Choroid plexus epithelial cell (primary cell): ENCODE results near the gene EPHB1.

Experiments used
- DNase-seq: peaks from one replicate; pipeline ENCODE4 v3.0.0-alpha.2; 2010; ENCODE audit warnings: low read depth
- H3K4me3 ChIP-seq: 2 replicates; pipeline ENCODE4 v1.5.1; 2011; ENCODE audit warnings: low read depth, mild to moderate bottlenecking, control low read depth, low read length, moderate library complexity
- CTCF ChIP-seq: conservative IDR thresholded peaks from 2 replicates; pipeline ENCODE4 v1.5.1; 2011; ENCODE audit warnings: low read depth, mild to moderate bottlenecking, control low read depth, inconsistent platforms, low read length, moderate library complexity

EPHB1 gene

GRCh38 chr3:134765468-134765867 lies 29.6 kb upstream of the EPHB1 start:
- no peak for TF ChIP-seq CTCF
- no peak overlapping the region for H3K4me3 ChIP-seq
- no peak for DNase-seq

DNA sequence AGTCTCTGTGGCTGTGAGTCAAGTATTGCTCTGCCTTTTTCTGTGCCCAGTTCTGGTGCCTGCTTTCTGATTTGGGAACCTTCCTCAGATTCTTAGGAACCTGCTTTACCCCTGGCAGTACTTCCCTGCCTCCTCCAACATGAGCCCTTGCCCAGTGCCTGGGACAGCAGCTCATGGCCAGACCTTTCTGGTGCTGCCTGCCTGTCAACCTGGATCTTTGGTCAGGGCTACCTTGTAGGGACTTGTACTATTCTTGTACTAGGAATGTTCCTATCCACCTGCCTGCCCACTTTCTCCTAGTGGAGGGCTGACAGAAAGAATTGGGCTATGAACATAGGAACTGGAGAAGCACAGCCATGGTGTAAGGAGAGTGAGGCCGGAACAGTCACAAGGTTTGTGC lies 28.8 kb upstream of the EPHB1 start:
- TF ChIP-seq CTCF, result no peak
- no peak for DNase-seq
- H3K4me3 ChIP-seq, result no peak overlapping the region

DNA sequence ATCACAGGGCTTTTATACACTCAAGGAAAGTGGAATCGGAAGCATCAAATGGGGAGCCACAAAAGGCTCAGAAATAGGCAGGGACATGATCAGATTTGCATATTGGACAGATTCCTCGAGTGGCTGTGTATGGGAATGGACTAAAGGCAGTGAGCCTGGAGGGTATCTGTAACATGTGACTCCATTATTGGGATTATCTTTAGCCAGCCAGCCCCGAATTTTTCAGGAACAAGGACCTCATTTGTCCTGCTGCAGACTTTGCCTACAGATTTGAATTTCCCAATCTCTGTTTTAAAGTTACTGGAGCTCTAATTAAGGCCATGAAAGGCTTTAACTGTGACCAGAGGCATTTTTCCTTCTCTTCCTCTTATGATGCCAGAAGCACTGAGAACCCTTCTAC lies 26.9 kb upstream of the EPHB1 start:
- no peak for TF ChIP-seq CTCF
- H3K4me3 ChIP-seq, result no peak overlapping the region
- DNase-seq, result no peak

- TF ChIP-seq CTCF, result no peak
- H3K4me3 ChIP-seq, result no peak overlapping the region
- DNase-seq, result no peak
Measured at GRCh38 chr3:134768837-134769236, 26.2 kb upstream of the EPHB1 start.

DNA sequence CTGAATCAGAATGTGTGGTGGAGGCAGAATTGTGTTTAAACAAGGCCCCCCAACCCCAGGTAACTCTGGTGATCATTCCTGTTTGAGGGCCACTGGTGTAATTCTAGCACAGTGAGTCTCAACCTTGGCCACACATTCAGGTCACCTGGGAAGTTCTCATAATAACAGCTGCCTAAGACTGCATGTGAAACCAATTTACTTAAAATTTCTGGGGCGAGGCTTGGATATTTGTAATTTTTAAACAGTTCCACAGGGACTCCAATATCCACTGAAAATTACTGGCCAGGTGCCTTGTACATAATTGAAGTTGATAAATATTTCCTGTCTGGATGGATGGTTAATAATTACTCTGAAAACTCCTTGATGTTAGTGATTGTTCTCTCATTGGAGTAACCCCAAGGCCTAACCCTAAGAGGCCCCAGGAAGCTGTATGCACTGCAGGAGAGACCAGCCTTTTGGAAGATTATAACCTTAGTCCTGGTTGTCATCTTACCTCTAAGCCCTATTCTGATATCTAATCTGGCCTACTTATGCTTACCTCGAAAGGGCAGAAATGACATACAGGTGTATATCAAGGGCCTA lies 25.7 kb upstream of the EPHB1 start:
- no peak overlapping the region for H3K4me3 ChIP-seq
- DNase-seq, result no peak
- no peak for TF ChIP-seq CTCF

DNA sequence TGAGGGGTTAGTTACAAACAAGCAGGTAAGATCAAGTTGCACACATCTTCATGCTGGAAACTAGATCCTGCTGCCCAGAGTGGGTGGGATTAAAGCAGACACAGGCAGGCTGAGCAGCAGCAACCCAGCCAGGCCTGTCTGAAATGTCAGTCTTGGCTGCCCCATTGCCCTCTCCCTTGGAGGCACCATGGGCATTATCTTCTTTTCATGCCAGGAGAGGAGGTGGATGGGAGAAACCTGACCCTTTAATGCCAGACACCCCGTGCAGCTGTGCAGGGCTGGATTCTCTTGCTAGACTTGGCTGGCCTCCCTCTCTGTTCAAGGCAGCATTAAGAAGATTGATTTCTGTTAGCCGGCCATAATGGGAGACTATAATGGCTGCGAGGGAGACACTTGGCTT lies 23.0 kb upstream of the EPHB1 start:
- TF ChIP-seq CTCF, result no peak
- no peak for DNase-seq
- H3K4me3 ChIP-seq, result no peak overlapping the region

- no peak for TF ChIP-seq CTCF
- no peak for DNase-seq
- no peak overlapping the region for H3K4me3 ChIP-seq
Measured at GRCh38 chr3:134772591-134772990, 22.5 kb upstream of the EPHB1 start.
